RCC 7860 (cell line): ENCODE results near the gene PTPRK.
A peak's percentile ranks its signal among the peaks of the same experiment; 100 is the strongest.

Source experiments
- DNase-seq: peaks from one replicate; pipeline ENCODE4 v3.0.0-alpha.2; 2015; ENCODE audit warnings: low spot score
- FAIRE-seq: peaks from 2 replicates; lab custom pipeline; 2012; peaks lifted over from hg19 to GRCh38; lab: Jason Lieb, UNC

PTPRK gene

DNA sequence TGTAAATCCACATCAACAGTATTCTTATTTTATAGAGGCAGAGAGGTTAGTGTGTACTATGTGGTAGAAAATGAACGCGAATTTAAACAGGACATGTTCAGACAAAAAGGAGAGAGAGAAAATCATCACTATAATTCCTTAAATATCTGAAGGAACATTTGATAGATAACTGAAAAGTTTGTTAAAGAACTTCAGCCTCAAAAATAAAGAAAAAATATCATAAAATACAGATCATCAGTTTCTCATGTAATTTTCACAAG lies 169.2 kb downstream of the PTPRK start:
- FAIRE-seq, result no peak
- no peak for DNase-seq

DNA sequence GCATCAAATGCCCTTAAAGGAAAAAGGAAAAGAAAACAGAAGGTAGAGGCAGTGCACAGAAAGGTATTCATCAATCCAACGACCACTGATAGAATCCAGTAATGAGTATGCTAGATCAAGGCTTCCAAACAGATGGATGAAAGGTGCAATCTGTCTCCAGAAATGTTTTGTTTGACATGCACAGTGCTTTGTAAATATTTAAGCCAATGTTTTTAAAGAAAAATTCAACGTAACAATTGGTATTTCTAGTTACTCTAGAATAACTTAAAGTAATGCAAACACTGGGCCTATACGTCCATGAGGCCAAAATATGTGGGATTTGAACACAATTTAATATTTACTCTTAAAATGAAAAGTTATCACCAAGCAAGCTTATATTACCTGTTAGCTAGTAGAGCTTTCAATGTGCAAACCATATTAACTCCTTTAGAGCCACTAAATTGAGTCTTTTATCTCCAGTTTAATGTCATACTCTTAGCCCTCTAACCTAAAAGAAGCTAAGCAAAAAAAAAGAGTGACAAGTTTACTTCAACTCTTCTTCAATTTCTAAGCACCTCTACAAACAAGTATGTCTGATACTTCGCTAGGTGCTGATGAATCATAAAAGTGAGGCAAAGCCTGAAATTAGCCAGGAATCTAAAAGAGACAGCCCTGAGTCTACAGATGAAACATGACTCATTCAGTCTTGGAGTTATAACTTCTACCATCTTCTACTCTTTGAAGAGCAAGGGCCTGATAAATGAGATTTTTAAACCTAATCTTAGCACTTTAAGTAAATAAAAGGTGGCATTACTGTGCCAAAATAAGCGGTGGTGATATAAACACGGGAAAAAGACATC lies 169.8 kb downstream of the PTPRK start:
- FAIRE-seq (peak; percentile 84), DNase-seq (peak; percentile 39)

DNA sequence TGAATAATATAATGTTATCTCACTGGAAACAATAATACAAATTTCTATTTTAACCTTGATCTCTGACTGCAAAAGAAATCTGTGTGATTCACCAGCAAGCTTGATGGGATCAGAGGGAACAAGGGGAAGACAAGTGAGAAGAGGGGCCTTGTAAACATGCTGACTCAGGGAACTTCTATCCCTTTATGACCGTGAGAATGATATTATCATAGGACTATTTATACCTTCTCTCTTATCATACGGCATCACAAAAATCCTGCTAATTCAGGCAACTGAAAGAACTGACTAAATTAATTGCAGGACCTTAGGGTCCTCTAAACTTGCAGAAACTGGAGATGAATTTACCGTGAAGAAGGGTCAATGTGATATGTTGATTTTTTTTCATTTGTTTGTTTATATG lies 173.3 kb downstream of the PTPRK start:
- DNase-seq, result no peak
- no peak for FAIRE-seq

DNA sequence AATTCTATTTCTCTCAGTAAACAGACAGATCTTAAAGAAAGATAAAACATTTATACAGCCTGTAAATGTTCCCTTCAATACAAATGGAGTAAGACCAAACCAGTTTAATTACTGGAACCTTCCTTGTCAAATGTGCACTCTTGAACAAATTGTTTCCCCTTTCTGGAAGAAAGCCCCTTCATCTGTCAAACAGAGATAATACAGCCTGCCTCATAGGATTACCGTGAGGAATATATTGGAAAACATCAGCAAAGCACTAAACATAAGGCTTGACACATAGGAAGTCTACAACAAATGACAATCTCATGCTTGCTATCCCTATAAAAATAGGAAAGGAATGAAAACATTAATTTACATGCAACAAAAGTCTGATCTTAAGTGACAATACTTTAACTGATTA lies 173.8 kb downstream of the PTPRK start:
- FAIRE-seq (no peak), DNase-seq (no peak)

DNA sequence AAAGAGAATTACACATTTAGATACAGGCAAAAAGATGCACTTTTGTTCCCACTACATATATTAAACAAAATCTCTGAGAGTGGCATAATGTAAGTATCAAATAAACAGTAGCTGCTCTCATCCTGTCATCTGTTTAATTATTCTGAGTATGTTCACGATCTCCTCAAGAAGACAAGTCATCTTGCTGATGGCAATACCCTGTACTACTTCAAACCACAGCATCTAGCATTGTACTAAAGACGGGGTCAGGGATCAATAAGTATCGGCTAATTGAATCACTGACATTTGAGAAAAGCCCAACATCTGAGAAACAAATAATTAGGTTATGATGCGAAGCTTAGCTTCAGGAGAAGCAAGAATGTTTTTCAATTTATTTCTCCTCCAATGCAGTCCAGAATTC lies 175.1 kb downstream of the PTPRK start:
- no peak for DNase-seq
- FAIRE-seq, result no peak

DNA sequence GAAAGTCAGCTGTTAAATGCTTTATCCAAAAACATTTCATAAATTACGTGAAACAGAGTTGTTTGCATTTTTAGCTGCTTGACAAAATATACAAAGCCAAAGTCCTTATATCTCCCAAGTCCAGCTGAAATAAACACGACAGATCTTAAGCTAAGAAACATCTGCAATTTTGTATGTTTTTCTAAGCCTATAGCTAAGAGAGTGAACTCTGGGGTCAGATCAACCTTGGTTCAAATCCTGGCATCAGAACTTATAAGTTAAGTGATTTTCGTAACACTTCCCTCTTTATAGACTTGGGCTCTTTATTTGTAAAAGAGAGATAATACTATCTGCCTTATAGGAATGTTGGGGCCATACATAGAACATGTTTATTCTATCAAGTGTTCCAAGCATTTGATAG lies 176.7 kb downstream of the PTPRK start:
- no peak for DNase-seq
- FAIRE-seq, result no peak

DNA sequence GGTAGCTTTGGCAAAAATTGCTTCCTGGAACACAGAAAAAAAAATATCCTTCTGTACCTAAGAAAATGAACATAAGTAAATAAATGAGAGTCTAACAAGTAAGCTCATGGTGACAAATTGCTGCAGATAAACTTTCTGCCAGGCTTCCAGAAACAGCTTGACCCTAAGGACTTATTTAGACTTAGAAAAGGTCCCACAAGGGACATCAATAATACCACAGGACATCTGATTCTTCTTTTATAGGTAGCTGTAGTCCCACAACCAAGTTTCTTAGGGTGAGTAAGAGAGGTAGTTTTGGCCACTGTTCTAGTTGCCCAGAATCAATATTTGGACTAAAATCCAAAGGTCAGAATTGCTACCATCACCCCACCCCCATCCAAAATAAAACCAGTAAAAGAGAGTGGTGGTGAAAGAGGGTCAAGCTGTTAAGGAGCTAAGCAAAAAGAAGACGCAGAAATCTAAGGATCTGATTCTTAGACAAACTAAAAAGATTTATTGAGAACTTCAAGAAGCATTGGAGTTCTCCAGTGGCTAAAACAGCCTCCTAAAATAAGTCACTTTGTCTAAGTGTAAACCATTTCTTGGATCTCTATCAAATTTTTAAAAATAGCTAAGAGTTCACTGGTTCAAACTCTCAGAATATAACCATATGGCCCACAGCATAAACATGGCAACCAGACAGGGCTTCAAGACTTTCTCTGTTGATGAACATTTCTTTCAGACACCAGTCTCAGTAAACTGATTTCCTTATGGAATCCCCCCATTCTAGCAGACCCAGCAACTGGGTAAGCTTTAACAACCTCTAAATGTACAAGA lies 180.6 kb downstream of the PTPRK start:
- DNase-seq, result no peak
- no peak for FAIRE-seq

DNA sequence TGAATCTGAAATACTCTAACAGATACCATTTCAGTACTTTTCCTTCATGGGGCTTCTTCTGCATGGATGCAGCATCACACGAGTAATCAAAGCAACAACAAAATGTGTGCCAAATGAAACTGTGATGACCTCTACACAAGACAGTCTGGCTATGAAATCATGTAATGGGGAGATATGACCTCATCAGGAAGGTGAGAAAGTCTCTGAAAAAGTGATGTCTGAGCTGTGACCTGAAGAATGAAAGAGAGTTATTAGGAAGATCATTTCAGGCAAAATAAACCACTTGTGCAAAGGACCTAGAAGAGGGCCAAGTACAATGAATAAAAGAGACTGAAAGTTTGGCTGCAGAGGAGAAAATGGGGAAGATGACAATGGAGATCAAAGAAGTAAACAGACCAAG lies 182.8 kb downstream of the PTPRK start:
- DNase-seq (no peak), FAIRE-seq (no peak)

DNA sequence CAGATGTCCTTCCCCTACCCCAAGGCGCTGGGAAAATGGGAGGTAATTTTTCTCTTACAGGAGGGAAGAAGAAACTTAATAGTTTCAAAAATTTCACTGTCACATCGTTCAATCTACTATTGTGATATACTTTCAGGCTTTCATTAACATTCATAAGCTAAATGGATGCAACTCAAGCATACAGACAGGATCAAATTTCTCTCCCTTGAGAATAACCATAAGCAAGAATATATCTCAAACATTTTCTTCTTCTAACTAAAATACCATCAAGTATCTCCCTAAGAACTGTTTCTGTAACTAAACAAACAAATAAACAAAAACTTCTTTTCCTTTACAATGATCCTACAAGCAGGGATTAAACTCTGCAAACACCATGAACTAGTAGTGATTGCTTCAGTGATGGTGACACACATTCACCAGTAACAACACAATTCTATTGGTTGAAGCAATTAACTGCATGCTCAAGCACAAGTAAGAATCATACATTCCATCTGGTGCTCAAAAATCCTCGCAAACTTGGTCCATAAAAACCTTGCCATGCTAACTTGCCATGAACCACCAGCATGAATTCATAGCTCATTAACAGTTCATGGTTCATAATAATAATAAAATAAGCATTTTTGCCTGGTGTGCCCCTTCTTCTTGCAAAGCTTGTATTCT lies 183.8 kb downstream of the PTPRK start:
- no peak for DNase-seq
- FAIRE-seq, result no peak

DNA sequence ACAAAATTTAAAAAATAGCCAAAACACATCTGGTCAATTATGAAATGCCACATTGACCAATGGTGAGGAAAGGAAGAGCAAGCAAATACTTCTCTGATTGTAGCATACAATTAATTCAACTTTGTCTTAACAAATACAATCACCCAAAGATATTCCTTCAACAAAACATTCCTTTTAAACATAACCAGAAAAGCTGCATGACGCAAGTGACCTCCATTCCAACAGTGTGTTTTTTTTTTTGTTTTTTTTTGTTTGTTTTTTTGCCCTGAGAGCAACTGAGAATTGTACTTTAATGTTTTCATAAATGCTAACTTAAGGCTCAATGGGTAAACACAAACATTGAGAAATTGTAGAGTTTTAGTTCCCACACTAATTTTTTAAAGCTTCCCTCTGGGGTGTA lies 184.4 kb downstream of the PTPRK start:
- FAIRE-seq, result no peak
- DNase-seq, result no peak

DNA sequence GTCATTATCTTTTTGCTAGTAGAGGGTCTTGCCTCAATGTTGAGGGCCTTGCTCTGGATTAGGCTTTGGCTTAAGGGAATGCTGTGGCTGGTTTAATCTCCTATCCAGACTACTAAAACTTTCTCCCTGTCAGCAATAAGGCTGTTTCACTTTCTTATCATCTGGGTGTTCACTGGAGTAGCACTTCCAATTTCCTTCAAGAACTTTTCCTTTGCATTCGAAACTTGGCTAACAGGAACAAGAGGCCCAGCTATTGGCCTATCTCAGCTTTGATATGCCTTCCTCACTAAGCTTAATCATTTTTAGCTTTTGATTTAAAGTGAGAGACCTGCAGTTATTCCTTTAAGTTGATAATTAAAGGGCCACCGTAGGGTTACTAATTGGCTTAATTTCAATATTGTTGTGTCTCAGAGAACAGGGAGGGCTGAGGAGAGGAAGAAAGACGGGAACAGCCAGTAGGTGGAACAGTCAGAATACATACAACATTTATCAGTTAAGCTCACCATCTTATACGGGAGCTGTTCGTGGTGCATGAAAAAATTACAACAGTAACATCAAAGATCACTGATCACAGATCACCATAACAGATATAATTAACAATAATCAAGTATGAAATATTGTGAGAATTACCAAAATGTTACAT lies 186.7 kb downstream of the PTPRK start:
- no peak for FAIRE-seq

DNA sequence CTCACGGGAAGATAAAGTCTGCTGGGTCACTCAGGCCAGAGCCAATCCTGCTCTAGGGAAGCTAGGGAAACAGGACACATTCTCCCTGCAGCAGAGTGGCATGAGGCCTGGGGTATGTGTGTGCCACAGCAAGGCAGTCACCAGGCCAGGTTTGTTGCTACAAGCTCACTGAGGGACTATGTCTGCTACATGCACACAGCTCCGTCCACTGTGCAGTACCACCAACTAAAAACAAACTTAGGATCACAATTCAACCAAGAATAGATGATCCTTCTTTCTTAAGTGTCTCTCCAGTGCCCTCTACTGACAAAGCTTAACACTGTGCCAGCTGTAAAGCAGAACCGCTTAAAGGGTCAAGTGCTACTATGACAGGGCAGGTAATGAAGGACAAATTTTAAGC lies 192.5 kb downstream of the PTPRK start:
- DNase-seq, result no peak
- FAIRE-seq, result no peak

More for the DNA sequence above, 186.7 kb downstream of the PTPRK start:
- no peak for DNase-seq

DNA sequence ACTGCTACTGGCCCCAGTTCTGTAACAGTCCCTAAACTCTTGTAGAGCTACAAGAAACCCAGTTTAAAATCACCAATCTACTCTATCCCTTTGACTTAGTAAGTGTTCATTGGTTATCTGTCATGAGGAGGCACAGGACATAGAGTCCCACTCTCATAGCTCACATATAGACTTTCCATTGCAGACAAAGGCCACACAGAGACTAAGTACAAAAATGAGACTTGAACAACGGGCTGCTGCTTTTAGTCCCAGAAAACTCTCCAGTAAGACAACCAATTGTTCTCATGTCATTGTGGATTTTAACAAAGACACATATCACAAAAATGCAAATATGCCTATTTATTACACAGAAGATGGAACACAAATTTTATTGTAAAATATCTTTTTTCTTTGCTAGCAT lies 197.4 kb downstream of the PTPRK start:
- FAIRE-seq (no peak), DNase-seq (no peak)

DNA sequence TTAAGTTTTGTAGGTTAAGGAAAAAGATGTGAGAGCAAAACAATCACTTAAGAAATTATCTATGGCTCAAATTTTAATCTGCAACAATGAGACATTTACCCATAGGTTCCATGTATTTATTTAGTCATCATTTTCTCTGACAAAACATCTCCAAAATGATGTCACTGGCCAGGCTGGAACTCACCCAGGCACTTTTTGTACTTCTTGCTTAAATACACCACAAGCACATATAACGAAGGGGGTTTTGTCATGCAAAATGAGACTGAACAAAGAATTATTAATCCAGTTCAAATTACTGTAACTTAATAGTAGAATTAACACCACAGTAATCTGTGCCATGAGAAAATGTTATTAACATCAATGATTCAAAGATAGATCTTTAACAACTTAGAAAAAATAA lies 200.5 kb downstream of the PTPRK start:
- FAIRE-seq, result no peak
- no peak for DNase-seq

DNA sequence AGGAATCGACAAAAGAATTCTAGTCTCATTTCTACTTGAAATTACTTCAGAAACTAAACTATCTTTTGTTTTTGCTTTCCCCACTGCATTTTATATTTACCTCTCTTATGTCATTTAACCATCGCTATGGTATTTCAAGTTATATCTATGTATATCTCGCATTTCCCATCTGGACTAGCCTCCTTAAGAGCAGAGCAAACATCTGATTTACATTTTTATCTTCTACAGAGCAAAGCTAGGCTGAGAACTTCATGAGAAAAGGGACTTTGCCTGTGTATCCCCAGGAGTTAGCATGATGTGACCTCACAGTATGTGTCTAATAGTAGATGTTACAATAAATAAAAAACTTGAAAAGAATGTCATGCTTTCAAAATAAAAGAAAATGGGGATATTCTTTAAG lies 201.2 kb downstream of the PTPRK start:
- DNase-seq, result no peak
- no peak for FAIRE-seq

DNA sequence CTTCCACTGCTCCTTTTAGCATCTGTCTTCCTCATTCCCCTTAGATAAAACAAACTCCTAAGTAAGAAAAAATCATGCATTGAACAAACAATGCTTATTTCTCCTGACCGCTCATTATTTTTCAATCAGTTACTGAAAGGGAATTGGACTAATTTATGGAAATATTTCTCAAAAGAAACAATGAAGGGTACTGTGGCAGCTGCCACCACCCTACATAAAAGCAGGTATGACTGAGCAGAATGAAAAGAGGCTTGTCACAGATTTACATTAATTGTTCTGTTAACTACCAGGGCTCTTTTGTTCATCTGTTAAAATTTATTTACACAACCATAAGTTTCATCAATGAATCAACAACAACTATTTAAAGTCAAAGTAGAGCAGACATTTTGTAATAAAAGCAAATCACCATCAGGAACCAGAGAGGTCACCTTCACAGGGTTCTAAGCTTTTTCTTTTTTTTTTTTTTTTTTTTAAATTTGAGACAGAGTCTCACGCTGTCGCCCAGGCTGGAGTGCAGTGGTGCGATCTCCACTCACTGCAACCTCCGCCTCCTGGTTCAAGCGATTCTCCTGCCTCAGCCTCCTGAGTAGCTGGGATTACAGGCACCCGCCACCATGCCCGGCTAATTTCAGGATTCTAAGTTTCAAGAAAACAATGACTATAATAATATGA lies 204.0 kb downstream of the PTPRK start:
- no peak for DNase-seq
- FAIRE-seq, result no peak

DNA sequence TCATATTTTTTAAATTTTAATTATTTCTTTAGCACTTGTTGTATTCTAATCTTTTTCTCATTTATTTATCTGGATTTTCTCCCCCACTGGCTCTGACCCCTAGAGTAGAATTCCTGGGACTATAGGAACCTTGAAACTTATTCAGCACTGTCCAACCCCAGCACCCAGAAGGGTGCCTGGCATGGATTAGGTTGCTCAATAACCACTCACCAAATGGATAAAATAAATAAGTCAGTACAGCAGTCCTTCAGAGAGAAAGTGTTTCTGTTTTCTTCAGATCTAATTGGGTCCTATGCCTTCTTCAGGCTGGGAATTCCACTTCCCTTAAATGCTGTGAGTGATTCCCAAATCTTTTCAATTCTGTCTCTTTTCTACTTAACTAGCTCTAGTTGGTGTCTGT lies 206.2 kb downstream of the PTPRK start:
- no peak for FAIRE-seq

DNA sequence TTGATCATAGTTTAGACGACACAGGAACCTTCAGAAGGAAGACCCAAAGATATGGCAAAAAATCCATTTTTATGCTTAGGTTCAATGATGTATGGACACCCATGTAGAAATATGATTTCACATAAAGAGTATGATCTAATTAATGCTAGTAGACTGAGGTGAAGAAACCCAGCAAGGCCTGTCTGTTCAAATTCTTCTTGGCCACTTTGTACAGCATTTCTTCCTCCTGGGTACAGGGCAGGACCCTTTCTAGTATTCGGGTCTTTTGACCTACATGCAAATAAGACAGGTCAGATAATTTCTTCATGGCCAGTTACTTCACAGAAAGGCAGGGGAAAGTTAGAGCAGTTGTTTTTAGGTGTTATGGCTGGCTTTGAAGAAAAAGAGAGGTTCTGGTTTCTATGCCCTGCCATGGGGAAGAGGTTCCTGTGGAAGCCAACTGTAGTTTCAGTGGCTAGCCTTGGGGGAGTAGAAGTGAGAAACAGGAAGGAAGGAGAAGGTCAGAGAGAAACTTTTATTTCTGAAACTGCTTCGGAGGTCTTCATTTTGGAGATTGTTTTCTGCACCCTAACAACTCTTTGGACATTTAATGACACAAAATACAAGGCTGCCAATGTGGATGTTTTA lies 208.3 kb downstream of the PTPRK start:
- FAIRE-seq, result no peak
- no peak for DNase-seq

More for the DNA sequence above, 206.2 kb downstream of the PTPRK start:
- no peak for DNase-seq

DNA sequence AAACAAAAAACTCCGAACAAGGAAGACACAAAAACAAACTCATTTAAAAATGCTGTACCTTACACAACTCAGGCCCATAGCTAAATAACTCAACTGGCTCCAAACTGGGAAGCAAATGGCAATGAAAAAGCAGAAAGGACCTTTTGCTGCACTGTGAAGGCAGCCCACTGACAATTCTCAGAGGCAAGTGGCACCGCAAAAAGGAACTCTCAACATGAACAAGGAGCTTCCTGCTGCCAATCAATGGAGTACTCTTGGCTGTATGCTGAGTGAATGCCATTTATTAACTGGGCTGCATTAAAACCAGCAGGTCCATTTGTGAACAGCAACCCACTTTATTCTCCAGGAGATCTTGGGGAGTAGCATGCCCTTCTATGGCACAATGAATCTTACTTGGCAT lies 209.9 kb downstream of the PTPRK start:
- FAIRE-seq (no peak), DNase-seq (no peak)

DNA sequence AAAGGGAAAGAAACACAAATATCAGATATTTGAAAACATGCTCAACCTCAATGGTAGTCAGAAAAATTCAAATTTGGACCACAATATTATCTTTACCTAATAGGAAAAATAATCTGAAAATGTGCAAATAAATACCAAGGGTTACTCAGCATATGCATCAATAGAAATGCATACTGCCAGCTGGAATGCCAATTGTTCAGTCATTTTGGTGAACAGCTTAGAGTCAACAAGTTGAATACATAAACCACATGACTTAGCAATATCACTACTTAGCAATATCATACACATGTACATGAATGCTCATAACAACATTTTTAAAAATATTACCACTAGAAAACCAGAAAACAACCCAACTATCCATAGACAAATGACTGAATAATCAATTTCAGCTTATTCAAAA lies 212.7 kb downstream of the PTPRK start:
- no peak for DNase-seq
- no peak for FAIRE-seq
